ENCODE measurements around the gene LYAR.
"Not testable (repeated sequence)": the region's sequence is repeated elsewhere in the genome, so short reads cannot be mapped to it uniquely, and the experiment has no call there.

LYAR gene

GRCh38 chr4:4259484-4260100, 30.4 kb downstream of the LYAR start:
- FAIRE-seq, result no peak

GRCh38 chr4:4257705-4258104, 32.2 kb downstream of the LYAR start:
- not testable (repeated sequence) for FAIRE-seq

- no peak for FAIRE-seq
Observed at GRCh38 chr4:4256799-4257198, 33.2 kb downstream of the LYAR start.

GRCh38 chr4:4254666-4255065, 35.3 kb downstream of the LYAR start:
- no peak for FAIRE-seq

- FAIRE-seq, result no peak
Observed at GRCh38 chr4:4254199-4254598, 35.8 kb downstream of the LYAR start.

GRCh38 chr4:4249866-4250265, 40.1 kb downstream of the LYAR start:
- FAIRE-seq, result no peak

- not testable (repeated sequence) for FAIRE-seq
Observed at GRCh38 chr4:4249342-4249741, 40.6 kb downstream of the LYAR start.

- FAIRE-seq, result no peak
Observed at GRCh38 chr4:4248885-4249203, 41.1 kb downstream of the LYAR start.

- no peak for FAIRE-seq
Observed at GRCh38 chr4:4248029-4248884, 41.7 kb downstream of the LYAR start, which contains the start of gene TMEM128. Gene TMEM128, minus strand, starts transcription at chr4:4248223. Its CDS starts 21 bp downstream, at chr4:4248202.

- FAIRE-seq, result no peak
Observed at GRCh38 chr4:4247696-4248028, 42.3 kb downstream of the LYAR start.

GRCh38 chr4:4245172-4245571, 44.8 kb downstream of the LYAR start:
- no peak for FAIRE-seq

GRCh38 chr4:4239551-4239950, 50.4 kb downstream of the LYAR start:
- not testable (repeated sequence) for FAIRE-seq

- FAIRE-seq, result no peak
Observed at GRCh38 chr4:4233610-4234009, 56.3 kb downstream of the LYAR start.

GRCh38 chr4:4228356-4228668, 61.6 kb downstream of the LYAR start:
- no peak for FAIRE-seq

- FAIRE-seq, result no peak
Observed at GRCh38 chr4:4227510-4228355, 62.2 kb downstream of the LYAR start.

- FAIRE-seq, result no peak
Observed at GRCh38 chr4:4226606-4227438, 63.1 kb downstream of the LYAR start, which contains the start of gene OTOP1. Gene OTOP1, minus strand, starts transcription at chr4:4226929. Its CDS starts 65 bp downstream, at chr4:4226864.

- no peak for FAIRE-seq
Observed at GRCh38 chr4:4225915-4226605, 63.9 kb downstream of the LYAR start.
